ENCODE data around the gene MAP3K4.
"Not testable (repeated sequence)": the region's sequence is repeated elsewhere in the genome, so short reads cannot be mapped to it uniquely, and the experiment has no call there.

Gene MAP3K4

GRCh38 chr6:160959726-160960435, 31.7 kb upstream of the MAP3K4 start:
- Histone ChIP-seq H3K4me3 (ENCODE audit: low read length) (no peak overlapping the region), H3K4me1 (ENCODE audit: control insufficient read depth, insufficient read depth, low read length) (no peaks in the 10 kb centered on the region), H3K36me3 (ENCODE audit: insufficient read depth, low read length) (no peaks in the 10 kb centered on the region), H3K4me2 (ENCODE audit: low read length) (no peak overlapping the region), H3K9me3 (replicated peaks; ENCODE audit: low read length) (no peaks in the 10 kb centered on the region), H3K27me3 (ENCODE audit: control insufficient read depth, insufficient read depth, low read length) (no peaks in the 10 kb centered on the region), H3K9ac (ENCODE audit: low read depth, low read length) (no peak overlapping the region)

- no peaks in the 10 kb centered on the region for H3K9me3 ChIP-seq (replicated peaks; ENCODE audit: low read length)
- H3K4me3 ChIP-seq (ENCODE audit: low read length), result no peak overlapping the region
- no peaks in the 10 kb centered on the region for H3K36me3 ChIP-seq (ENCODE audit: insufficient read depth, low read length)
- H3K9ac ChIP-seq (ENCODE audit: low read depth, low read length), result no peak overlapping the region
- no peaks in the 10 kb centered on the region for H3K27me3 ChIP-seq (ENCODE audit: control insufficient read depth, insufficient read depth, low read length)
- H3K4me1 ChIP-seq (ENCODE audit: control insufficient read depth, insufficient read depth, low read length), result no peaks in the 10 kb centered on the region
- H3K4me2 ChIP-seq (ENCODE audit: low read length), result no peak overlapping the region
Measured at GRCh38 chr6:160960839-160961238, 30.7 kb upstream of the MAP3K4 start.

- Histone ChIP-seq H3K36me3 (ENCODE audit: insufficient read depth, low read length) (no peaks in the 10 kb centered on the region), H3K4me3 (ENCODE audit: low read length) (no peak overlapping the region), H3K4me1 (ENCODE audit: control insufficient read depth, insufficient read depth, low read length) (no peaks in the 10 kb centered on the region), H3K9me3 (replicated peaks; ENCODE audit: low read length) (no peaks in the 10 kb centered on the region), H3K9ac (ENCODE audit: low read depth, low read length) (no peak overlapping the region), H3K4me2 (ENCODE audit: low read length) (no peak overlapping the region), H3K27me3 (ENCODE audit: control insufficient read depth, insufficient read depth, low read length) (no peaks in the 10 kb centered on the region)
Measured at GRCh38 chr6:160962835-160963623, 28.5 kb upstream of the MAP3K4 start.

DNA sequence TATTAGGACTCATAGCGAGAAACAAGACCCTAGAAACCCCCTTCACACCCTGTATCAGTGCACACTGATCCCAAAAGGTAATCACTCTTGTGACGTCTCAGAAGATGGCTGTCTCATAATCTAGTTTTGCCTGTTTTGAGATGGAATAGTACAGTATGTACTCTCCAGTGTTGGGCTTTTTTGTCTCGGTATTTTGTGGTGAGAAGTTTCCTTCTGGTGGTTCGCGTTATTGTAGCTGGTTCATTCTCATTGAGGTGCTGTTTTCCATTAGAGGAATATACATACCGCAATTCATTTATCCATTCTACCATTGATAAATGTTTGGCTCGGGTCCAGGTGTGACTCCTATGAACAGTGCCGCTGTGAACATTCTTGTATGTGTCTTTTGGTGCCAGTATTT, 27.9 kb upstream of the MAP3K4 start:
- Histone ChIP-seq H3K36me3 (ENCODE audit: insufficient read depth, low read length) (no peaks in the 10 kb centered on the region), H3K4me1 (ENCODE audit: control insufficient read depth, insufficient read depth, low read length) (no peaks in the 10 kb centered on the region), H3K9me3 (replicated peaks; ENCODE audit: low read length) (no peaks in the 10 kb centered on the region), H3K27me3 (ENCODE audit: control insufficient read depth, insufficient read depth, low read length) (no peaks in the 10 kb centered on the region), H3K4me2 (ENCODE audit: low read length) (no peak overlapping the region), H3K9ac (ENCODE audit: low read depth, low read length) (no peak overlapping the region), H3K4me3 (ENCODE audit: low read length) (no peak overlapping the region)

DNA sequence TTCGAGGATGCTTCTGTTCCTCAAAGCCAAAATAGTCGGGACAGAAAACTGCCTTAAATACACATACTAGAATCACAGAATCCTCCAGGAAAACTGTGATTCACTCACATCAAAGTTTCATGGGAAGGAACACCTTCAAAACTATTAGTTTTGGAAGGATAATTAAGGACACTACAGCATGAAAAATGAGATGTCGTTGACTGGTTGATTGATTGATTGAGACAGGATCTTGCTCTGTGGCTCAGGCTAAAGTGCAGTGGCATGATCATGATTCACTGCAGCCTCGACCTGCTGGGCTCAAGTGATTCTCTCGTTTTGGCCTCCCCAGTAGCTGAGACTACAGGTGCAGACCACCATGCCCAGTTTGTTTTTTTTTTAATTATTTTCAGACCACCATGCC, 25.7 kb upstream of the MAP3K4 start:
- Histone ChIP-seq H3K27me3 (ENCODE audit: control insufficient read depth, insufficient read depth, low read length) (no peaks in the 10 kb centered on the region), H3K9ac (ENCODE audit: low read depth, low read length) (no peak overlapping the region), H3K4me2 (ENCODE audit: low read length) (no peak overlapping the region), H3K9me3 (replicated peaks; ENCODE audit: low read length) (no peaks in the 10 kb centered on the region), H3K36me3 (ENCODE audit: insufficient read depth, low read length) (no peaks in the 10 kb centered on the region), H3K4me3 (ENCODE audit: low read length) (no peak overlapping the region), H3K4me1 (ENCODE audit: control insufficient read depth, insufficient read depth, low read length) (no peaks in the 10 kb centered on the region)

DNA sequence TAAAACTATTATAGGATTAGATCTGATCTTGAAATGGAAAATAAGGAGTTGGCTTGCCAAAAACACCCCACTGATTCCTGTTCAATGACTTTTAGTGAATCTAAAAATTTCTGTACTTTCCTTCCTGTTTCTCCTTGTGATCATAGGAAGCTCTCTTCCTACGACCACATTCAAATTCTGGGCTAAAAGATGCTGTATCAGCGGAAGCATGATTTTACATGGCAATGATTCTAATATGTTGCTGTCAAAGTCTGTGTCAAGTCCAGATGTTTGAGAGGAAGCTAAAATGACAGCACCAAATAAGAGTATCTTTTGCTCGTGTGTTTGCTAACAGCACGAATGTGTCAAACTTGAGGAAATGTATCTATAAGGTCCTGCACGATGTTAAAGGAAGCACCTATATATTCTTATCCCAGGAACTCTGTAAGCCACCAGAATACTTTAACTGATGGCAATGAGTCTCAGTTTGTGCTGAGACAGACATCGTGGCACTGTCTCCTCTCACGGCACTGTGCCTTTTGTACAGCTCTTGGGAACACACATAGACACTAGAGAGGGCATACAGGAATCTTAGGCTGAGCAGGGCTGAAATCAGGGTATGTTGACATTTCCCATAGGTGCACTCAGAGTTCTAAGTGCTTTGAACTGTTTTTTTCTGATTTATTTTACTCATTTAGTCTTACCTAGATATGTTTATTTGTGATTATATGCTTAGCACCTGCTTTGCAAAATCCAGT, 24.9 kb upstream of the MAP3K4 start:
- H3K4me1 ChIP-seq (ENCODE audit: control insufficient read depth, insufficient read depth, low read length), result peaks cover 3% of the 10 kb centered on the region

GRCh38 chr6:160967351-160967750, 24.2 kb upstream of the MAP3K4 start:
- no peak overlapping the region for H3K9ac ChIP-seq (ENCODE audit: low read depth, low read length)
- H3K36me3 ChIP-seq (ENCODE audit: insufficient read depth, low read length), result no peaks in the 10 kb centered on the region
- no peak overlapping the region for H3K4me3 ChIP-seq (ENCODE audit: low read length)
- H3K9me3 ChIP-seq (replicated peaks; ENCODE audit: low read length), result no peaks in the 10 kb centered on the region
- no peaks in the 10 kb centered on the region for H3K27me3 ChIP-seq (ENCODE audit: control insufficient read depth, insufficient read depth, low read length)
- H3K4me2 ChIP-seq (ENCODE audit: low read length), result no peak overlapping the region
- peaks cover 7% of the 10 kb centered on the region for H3K4me1 ChIP-seq (ENCODE audit: control insufficient read depth, insufficient read depth, low read length)

More for the DNA sequence above, 24.9 kb upstream of the MAP3K4 start:
- Histone ChIP-seq H3K4me3 (ENCODE audit: low read length) (no peak overlapping the region), H3K9ac (ENCODE audit: low read depth, low read length) (no peak overlapping the region), H3K9me3 (replicated peaks; ENCODE audit: low read length) (no peaks in the 10 kb centered on the region), H3K27me3 (ENCODE audit: control insufficient read depth, insufficient read depth, low read length) (no peaks in the 10 kb centered on the region), H3K4me2 (ENCODE audit: low read length) (no peak overlapping the region), H3K36me3 (ENCODE audit: insufficient read depth, low read length) (no peaks in the 10 kb centered on the region)

- Histone ChIP-seq H3K4me3 (ENCODE audit: low read length) (no peak overlapping the region), H3K27me3 (ENCODE audit: control insufficient read depth, insufficient read depth, low read length) (no peaks in the 10 kb centered on the region), H3K36me3 (ENCODE audit: insufficient read depth, low read length) (no peaks in the 10 kb centered on the region), H3K4me1 (ENCODE audit: control insufficient read depth, insufficient read depth, low read length) (peaks cover 9% of the 10 kb centered on the region), H3K4me2 (ENCODE audit: low read length) (no peak overlapping the region), H3K9me3 (replicated peaks; ENCODE audit: low read length) (no peaks in the 10 kb centered on the region), H3K9ac (ENCODE audit: low read depth, low read length) (no peak overlapping the region)
Measured at GRCh38 chr6:160967833-160968232, 23.7 kb upstream of the MAP3K4 start.

DNA sequence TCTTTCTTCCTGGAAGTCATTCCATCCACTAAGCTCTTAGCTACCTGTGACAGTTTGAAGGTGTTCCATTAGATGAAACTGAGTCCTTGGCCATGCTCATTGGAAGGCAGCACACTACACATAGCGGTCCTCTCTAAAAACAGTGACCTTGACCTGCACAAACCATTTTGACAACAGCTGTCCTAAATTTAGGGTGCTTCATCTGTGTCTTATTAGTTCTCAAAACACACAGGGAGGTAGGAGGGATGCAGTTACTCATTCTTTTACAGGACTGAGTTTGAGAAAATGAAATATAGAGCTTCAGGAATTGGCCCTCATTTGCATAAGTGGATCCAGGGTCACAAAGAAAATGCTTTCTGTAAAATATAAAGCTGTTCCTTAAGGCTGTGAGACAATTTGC, 20.4 kb upstream of the MAP3K4 start:
- no peaks in the 10 kb centered on the region for H3K36me3 ChIP-seq (ENCODE audit: insufficient read depth, low read length)
- H3K9ac ChIP-seq (ENCODE audit: low read depth, low read length), result no peak overlapping the region
- H3K4me1 ChIP-seq (ENCODE audit: control insufficient read depth, insufficient read depth, low read length), result peaks cover 30% of the 10 kb centered on the region
- H3K4me3 ChIP-seq (ENCODE audit: low read length), result no peak overlapping the region
- no peaks in the 10 kb centered on the region for H3K27me3 ChIP-seq (ENCODE audit: control insufficient read depth, insufficient read depth, low read length)
- H3K9me3 ChIP-seq (replicated peaks; ENCODE audit: low read length), result no peaks in the 10 kb centered on the region
- H3K4me2 ChIP-seq (ENCODE audit: low read length), result no peak overlapping the region

- Histone ChIP-seq H3K9ac (ENCODE audit: low read depth, low read length) (no peak overlapping the region), H3K4me3 (ENCODE audit: low read length) (no peak overlapping the region), H3K27me3 (ENCODE audit: control insufficient read depth, insufficient read depth, low read length) (no peaks in the 10 kb centered on the region), H3K4me2 (ENCODE audit: low read length) (no peak overlapping the region), H3K36me3 (ENCODE audit: insufficient read depth, low read length) (no peaks in the 10 kb centered on the region), H3K9me3 (replicated peaks; ENCODE audit: low read length) (no peaks in the 10 kb centered on the region), H3K4me1 (ENCODE audit: control insufficient read depth, insufficient read depth, low read length) (peaks cover 30% of the 10 kb centered on the region)
Measured at GRCh38 chr6:160972111-160972510, 19.5 kb upstream of the MAP3K4 start.

DNA sequence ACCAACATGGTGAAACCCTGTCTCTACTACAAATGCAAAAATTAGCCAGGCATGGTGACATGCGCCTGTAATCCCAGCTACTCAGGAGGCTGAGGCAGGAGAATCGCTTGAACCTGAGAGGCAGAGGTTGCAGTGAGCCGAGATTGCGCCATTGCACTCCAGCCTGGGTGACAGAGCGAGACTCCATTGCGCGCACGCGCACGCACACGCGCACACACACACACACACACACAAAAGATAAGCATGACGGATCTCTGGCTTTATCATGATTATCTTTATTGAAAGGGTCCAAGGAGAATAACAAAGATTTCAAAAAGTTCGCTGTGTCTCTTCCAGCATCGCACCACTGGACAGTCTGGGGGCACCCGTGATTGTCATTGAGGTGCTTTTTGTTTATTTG, 19.0 kb upstream of the MAP3K4 start:
- H3K4me2 ChIP-seq (ENCODE audit: low read length); H3K27me3 ChIP-seq (ENCODE audit: control insufficient read depth, insufficient read depth, low read length); H3K9me3 ChIP-seq (replicated peaks; ENCODE audit: low read length); H3K9ac ChIP-seq (ENCODE audit: low read depth, low read length); H3K36me3 ChIP-seq (ENCODE audit: insufficient read depth, low read length); H3K4me3 ChIP-seq (ENCODE audit: low read length): not testable (repeated sequence)
- peaks cover 30% of the 10 kb centered on the region for H3K4me1 ChIP-seq (ENCODE audit: control insufficient read depth, insufficient read depth, low read length)

Data from skeletal muscle satellite cell (primary cell).